Measurements from ENCODE around the gene GIMAP1.

Gene GIMAP1

GRCh38 chr7:150722431-150722931 lies 6.1 kb downstream of the GIMAP1 start:
- no peak for DNase-seq (ENCODE audit: low read depth)

- no peak for DNase-seq (ENCODE audit: low read depth)
Measured at GRCh38 chr7:150723467-150723866, 7.1 kb downstream of the GIMAP1 start.

GRCh38 chr7:150727381-150727780 lies 11.0 kb downstream of the GIMAP1 start:
- no peak for DNase-seq (ENCODE audit: low read depth)

GRCh38 chr7:150728011-150728410 lies 11.6 kb downstream of the GIMAP1 start:
- no peak for DNase-seq (ENCODE audit: low read depth)

- DNase-seq (ENCODE audit: low read depth), result no peak
Measured at GRCh38 chr7:150728609-150729008, 12.2 kb downstream of the GIMAP1 start.

- no peak for DNase-seq (ENCODE audit: low read depth)
Measured at GRCh38 chr7:150731916-150732315, 15.5 kb downstream of the GIMAP1 start.

GRCh38 chr7:150732786-150733481 lies 16.5 kb downstream of the GIMAP1 start:
- no peak for DNase-seq (ENCODE audit: low read depth)

- DNase-seq (ENCODE audit: low read depth), result no peak
Measured at GRCh38 chr7:150733482-150734095, 17.2 kb downstream of the GIMAP1 start.

- no peak for DNase-seq (ENCODE audit: low read depth)
Measured at GRCh38 chr7:150734254-150734653, 17.8 kb downstream of the GIMAP1 start.

- no peak for DNase-seq (ENCODE audit: low read depth)
Measured at GRCh38 chr7:150735596-150736358, 19.4 kb downstream of the GIMAP1 start.

- no peak for DNase-seq (ENCODE audit: low read depth)
Measured at GRCh38 chr7:150736864-150737263, 20.5 kb downstream of the GIMAP1 start.

- DNase-seq (ENCODE audit: low read depth), result no peak
Measured at GRCh38 chr7:150737265-150738055, 21.0 kb downstream of the GIMAP1 start, which contains the start of gene GIMAP5. GIMAP5 (plus strand) TSS chr7:150737418; CDS start chr7:150740885, 3,467 bp downstream.

- no peak for DNase-seq (ENCODE audit: low read depth)
Measured at GRCh38 chr7:150738092-150738491, 21.7 kb downstream of the GIMAP1 start.

- DNase-seq (ENCODE audit: low read depth), result peak; percentile 14
Measured at GRCh38 chr7:150738591-150739001, 22.2 kb downstream of the GIMAP1 start.

- no peak for DNase-seq (ENCODE audit: low read depth)
Measured at GRCh38 chr7:150739033-150739432, 22.6 kb downstream of the GIMAP1 start.

- no peak for DNase-seq (ENCODE audit: low read depth)
Measured at GRCh38 chr7:150740053-150740452, 23.6 kb downstream of the GIMAP1 start.

- DNase-seq (ENCODE audit: low read depth), result no peak
Measured at GRCh38 chr7:150742286-150742968, 26.0 kb downstream of the GIMAP1 start.

GRCh38 chr7:150744041-150744656 lies 27.7 kb downstream of the GIMAP1 start:
- DNase-seq (ENCODE audit: low read depth), result no peak

GRCh38 chr7:150745086-150745485 lies 28.7 kb downstream of the GIMAP1 start:
- DNase-seq (ENCODE audit: low read depth), result no peak

GRCh38 chr7:150745876-150746275 lies 29.5 kb downstream of the GIMAP1 start:
- no peak for DNase-seq (ENCODE audit: low read depth)

- no peak for DNase-seq (ENCODE audit: low read depth)
Measured at GRCh38 chr7:150746921-150747320, 30.5 kb downstream of the GIMAP1 start.

All from HS-5 (cell line).